Type B pancreatic cell (in vitro differentiated cells): Measurements from ENCODE around the gene FAH. TPM values are rescaled to one million over a fixed set of nuclear protein-coding genes. Genes with fewer than 3 reads are reported as not detected.

Source experiments
- DNase-seq: peaks from one replicate; pipeline ENCODE4 v3.0.0; 2021; ENCODE audit warnings: mixed read lengths; ENCODE audit not compliant: unreplicated experiment; ENCODE audit errors: extremely low spot score
- H3K27ac Mint-ChIP-seq: 2 replicates; pipeline ENCODE4 v1.8.0; 2021; ENCODE audit warnings: mild to moderate bottlenecking, mixed read lengths
- H3K27me3 Mint-ChIP-seq: 2 replicates; pipeline ENCODE4 v1.8.0; 2021; ENCODE audit warnings: mixed read lengths
- H3K36me3 Mint-ChIP-seq: 2 replicates; pipeline ENCODE4 v1.8.0; 2021; ENCODE audit warnings: mixed read lengths
- H3K4me1 Mint-ChIP-seq: one replicate; pipeline ENCODE4 v1.8.0; 2021; ENCODE audit warnings: mixed read lengths; ENCODE audit not compliant: unreplicated experiment
- H3K4me3 Mint-ChIP-seq: 2 replicates; pipeline ENCODE4 v1.8.0; 2021; ENCODE audit warnings: mild to moderate bottlenecking, mixed read lengths
- H3K9me3 Mint-ChIP-seq: 2 replicates; pipeline ENCODE4 v1.8.0; 2021; ENCODE audit warnings: mixed read lengths
- total RNA-seq: library from RNA; stranded (reverse); gene quantifications from 2 replicates; pipeline ENCODE4 v1.2.1, GENCODE V29; 2021; ENCODE audit warnings: low replicate concordance
- TF ChIP-seq, protein P1 (sequence below): fragments of 200-600 bp; sonication (generic); conservative IDR thresholded peaks from 2 replicates; pipeline ENCODE4 v1.5.0; 2021; ENCODE audit warnings: antibody characterized with exemption, mild to moderate bottlenecking

Gene FAH
- total RNA-seq, 1 donor from 2014 or later: 25.8 TPM

DNA sequence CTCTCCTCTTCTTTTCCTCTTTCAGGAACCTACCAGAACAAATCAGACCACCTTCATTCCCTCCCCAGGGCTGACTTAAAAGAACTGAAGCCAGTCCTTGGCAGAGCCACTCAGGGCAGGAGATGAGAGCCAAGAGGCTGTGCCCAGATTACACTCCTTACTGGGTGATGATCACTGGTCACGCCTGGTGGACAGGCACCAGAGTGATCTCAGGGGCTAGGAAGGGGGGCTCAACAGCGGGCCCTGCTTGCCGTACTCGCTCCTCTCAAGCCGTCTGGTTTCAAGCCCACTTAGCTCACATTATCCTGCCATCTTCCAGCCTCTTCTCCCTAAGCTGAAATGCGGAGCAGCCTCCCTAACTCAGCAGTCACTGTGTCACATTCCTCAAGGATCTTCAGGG, 1.7 kb upstream of the FAH start:
- no peak overlapping the region for H3K27ac Mint-ChIP-seq
- peaks cover 3% of the 10 kb centered on the region for H3K27me3 Mint-ChIP-seq
- H3K4me1 Mint-ChIP-seq: peaks cover 28% of the 10 kb centered on the region

DNA sequence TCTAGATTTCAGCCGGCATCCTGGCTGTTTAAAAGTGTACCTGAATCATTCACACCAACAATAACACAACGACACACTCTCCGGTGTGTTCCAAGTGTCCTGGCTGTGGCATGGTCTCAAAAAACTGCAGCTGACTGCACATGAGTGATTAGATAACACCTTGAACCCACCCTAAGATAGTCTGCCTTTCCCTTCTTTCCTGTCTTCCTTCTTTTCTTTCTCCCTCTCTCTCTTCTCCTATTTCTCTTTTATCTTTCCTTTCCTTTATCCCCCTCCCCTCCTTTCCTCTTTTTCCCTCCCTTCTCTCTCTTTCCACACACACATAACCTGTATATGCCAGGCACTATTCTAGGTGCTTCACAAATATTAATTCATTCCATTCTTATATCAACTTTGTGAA, 1.2 kb upstream of the FAH start:
- Mint-ChIP-seq H3K27me3 (peaks cover 3% of the 10 kb centered on the region), H3K27ac (no peak overlapping the region), H3K4me1 (peaks cover 28% of the 10 kb centered on the region), H3K4me3 (peak overlapping the region; percentile 87), H3K9me3 (no peaks in the 10 kb centered on the region), H3K36me3 (no peaks in the 10 kb centered on the region)
- no peak for DNase-seq
- TF ChIP-seq, protein P1, sequence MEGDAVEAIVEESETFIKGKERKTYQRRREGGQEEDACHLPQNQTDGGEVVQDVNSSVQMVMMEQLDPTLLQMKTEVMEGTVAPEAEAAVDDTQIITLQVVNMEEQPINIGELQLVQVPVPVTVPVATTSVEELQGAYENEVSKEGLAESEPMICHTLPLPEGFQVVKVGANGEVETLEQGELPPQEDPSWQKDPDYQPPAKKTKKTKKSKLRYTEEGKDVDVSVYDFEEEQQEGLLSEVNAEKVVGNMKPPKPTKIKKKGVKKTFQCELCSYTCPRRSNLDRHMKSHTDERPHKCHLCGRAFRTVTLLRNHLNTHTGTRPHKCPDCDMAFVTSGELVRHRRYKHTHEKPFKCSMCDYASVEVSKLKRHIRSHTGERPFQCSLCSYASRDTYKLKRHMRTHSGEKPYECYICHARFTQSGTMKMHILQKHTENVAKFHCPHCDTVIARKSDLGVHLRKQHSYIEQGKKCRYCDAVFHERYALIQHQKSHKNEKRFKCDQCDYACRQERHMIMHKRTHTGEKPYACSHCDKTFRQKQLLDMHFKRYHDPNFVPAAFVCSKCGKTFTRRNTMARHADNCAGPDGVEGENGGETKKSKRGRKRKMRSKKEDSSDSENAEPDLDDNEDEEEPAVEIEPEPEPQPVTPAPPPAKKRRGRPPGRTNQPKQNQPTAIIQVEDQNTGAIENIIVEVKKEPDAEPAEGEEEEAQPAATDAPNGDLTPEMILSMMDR: no peak

More for the DNA sequence above, 1.7 kb upstream of the FAH start:
- DNase-seq: no peak
- peak overlapping the region; percentile 43 for H3K4me3 Mint-ChIP-seq
- TF ChIP-seq, protein P1: no peak
- peaks cover 3% of the 10 kb centered on the region for H3K9me3 Mint-ChIP-seq
- H3K36me3 Mint-ChIP-seq: no peaks in the 10 kb centered on the region

DNA sequence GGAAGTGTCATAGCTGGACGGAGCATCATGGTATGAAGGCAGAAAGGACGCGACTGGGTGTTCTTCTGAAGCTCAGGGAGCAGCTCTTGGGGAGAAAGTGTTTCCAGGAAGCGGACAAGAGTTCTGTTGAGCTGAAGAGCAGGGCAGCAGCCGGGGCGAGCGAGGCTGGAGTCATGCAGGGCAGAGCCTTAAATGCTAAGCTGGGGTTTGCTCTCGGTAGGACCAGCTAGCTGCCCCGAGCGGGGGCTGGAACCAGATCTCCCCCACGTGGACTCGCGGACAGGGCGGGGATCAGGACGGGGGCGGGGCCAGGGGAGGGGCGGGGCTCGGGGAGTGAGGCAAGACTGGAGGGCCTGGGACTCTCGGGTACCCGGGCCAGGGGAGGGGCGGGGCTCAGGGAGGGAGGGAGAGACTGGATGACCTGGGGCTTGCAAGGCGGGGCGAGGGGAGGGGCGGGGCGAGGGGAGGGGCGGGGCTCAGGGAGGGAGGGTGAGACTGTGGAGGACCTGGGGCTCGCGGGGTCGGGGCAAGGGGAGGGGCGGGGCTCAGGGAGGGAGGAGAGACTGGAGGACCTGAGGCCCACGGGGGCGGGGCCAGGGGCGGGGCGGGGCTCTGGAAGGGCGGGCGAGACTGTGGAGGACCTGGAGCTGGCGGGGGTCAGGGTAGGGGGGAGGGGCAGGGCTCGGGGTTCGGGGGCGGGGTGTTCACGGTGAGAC, 461 bp upstream of the FAH start:
- H3K27me3 Mint-ChIP-seq: peaks cover 3% of the 10 kb centered on the region
- H3K36me3 Mint-ChIP-seq: no peaks in the 10 kb centered on the region
- peaks cover 28% of the 10 kb centered on the region for H3K4me1 Mint-ChIP-seq
- no peaks in the 10 kb centered on the region for H3K9me3 Mint-ChIP-seq
- H3K27ac Mint-ChIP-seq: peak overlapping the region; percentile 71
- H3K4me3 Mint-ChIP-seq: peak overlapping the region; percentile 87
- TF ChIP-seq, protein P1: no peak
- peak; percentile 87 for DNase-seq

DNA sequence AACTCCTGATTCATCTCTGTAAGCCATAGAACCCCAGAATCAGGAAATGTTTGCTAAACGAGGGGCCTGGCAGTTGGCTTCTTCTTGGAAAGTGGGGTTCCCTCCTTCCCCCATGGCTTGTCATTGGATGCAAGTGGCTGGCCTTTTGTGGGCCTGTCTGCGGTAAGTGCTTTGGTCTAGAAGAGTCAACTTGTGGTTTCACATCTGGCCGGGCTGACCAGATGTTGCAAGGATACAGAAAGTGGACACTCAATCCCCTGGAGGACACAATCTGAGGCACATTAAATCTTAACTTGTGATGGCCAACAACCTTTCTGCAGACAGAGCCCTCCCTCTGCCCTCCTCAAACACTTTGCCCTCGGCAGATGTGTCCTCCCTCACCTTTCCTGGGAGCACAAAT, 1.1 kb downstream of the FAH start:
- no peak for DNase-seq
- H3K27me3 Mint-ChIP-seq: peaks cover 3% of the 10 kb centered on the region
- H3K4me3 Mint-ChIP-seq: peak overlapping the region; percentile 95
- H3K27ac Mint-ChIP-seq: no peak overlapping the region
- TF ChIP-seq, protein P1: no peak
- H3K36me3 Mint-ChIP-seq: no peaks in the 10 kb centered on the region
- H3K4me1 Mint-ChIP-seq: peaks cover 28% of the 10 kb centered on the region
- no peaks in the 10 kb centered on the region for H3K9me3 Mint-ChIP-seq

DNA sequence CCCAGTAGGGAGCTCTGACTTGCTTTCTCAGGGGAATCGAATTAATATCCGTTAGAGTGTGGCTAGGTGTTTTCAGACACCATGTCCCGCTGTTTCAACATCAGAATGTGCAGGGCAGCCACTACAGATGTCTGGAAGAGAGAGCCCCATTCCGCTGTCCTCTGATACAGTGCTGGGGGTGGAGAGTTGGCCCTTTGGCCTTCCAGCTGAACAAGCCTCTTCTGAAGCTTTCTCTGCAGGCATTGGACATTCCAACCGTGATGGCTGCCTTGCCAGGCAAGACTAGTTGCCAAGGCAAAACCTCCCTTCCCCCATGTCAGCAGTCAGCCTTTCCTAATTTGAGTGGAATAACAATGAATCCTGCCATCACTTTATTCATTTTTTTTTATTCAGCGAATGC, 1.5 kb downstream of the FAH start:
- H3K27ac Mint-ChIP-seq: no peak overlapping the region
- no peaks in the 10 kb centered on the region for H3K9me3 Mint-ChIP-seq
- H3K4me3 Mint-ChIP-seq: peak overlapping the region; percentile 95
- DNase-seq: no peak
- peaks cover 28% of the 10 kb centered on the region for H3K4me1 Mint-ChIP-seq
- H3K27me3 Mint-ChIP-seq: peaks cover 3% of the 10 kb centered on the region
- H3K36me3 Mint-ChIP-seq: peaks cover 2% of the 10 kb centered on the region
- TF ChIP-seq, protein P1: no peak
